H1 (cell line): ENCODE measurements around the gene MPPE1. TPM values are rescaled to one million over a fixed set of nuclear protein-coding genes. Genes with fewer than 3 reads are reported as not detected.
A peak's percentile ranks its signal among the peaks of the same experiment; 100 is the strongest.

Experiments used
- CTCF ChIA-PET: fragments of 300-600 bp; sonication (Branson Sonifier 250); formaldehyde crosslinking; loops from one replicate; lab custom pipeline; 2021; ENCODE audit not compliant: partially characterized antibody; lab: Charles Lee
- POLR2A ChIA-PET: fragments of 300-600 bp; sonication (Branson Sonifier 250); formaldehyde crosslinking; loops from one replicate; lab custom pipeline; 2021; ENCODE audit warnings: inconsistent platforms; ENCODE audit not compliant: partially characterized antibody; lab: Charles Lee
- DNase-seq, 2 experiments: peaks; one replicate each; pipeline versions ENCODE4 v3.0.0 to v3.0.0-alpha.2; 2010 to 2022; ENCODE audit warnings: low spot score in 2 of 2, low read depth in 1 of 2, mixed read lengths in 1 of 2
- FAIRE-seq: peaks from 2 replicates; lab custom pipeline; 2011; peaks lifted over from hg19 to GRCh38; lab: Jason Lieb, UNC
- H2AFZ ChIP-seq: 2 replicates; pipeline ENCODE4 v1.8.1; 2012; ENCODE audit warnings: low read length, inconsistent platforms
- H2AK5ac ChIP-seq: 2 replicates; pipeline ENCODE4 v1.6.1; 2013; ENCODE audit warnings: low read depth, low read length
- H2BK120ac ChIP-seq: replicated peaks from 2 replicates; pipeline ENCODE3; 2013; ENCODE audit warnings: low read depth, low read length, inconsistent platforms
- H2BK12ac ChIP-seq: 2 replicates; pipeline ENCODE4 v1.6.1; 2013; ENCODE audit warnings: low read depth, low read length
- H2BK15ac ChIP-seq: 2 replicates; pipeline ENCODE4 v1.6.1; 2013; ENCODE audit warnings: low read length
- H2BK20ac ChIP-seq: 2 replicates; pipeline ENCODE4 v1.6.1; 2013; ENCODE audit warnings: low read length
- H2BK5ac ChIP-seq: 2 replicates; pipeline ENCODE4 v1.6.1; 2013; ENCODE audit warnings: low read depth, low read length
- H3K14ac ChIP-seq: 2 replicates; pipeline ENCODE4 v1.6.1; 2013; ENCODE audit warnings: inconsistent platforms; ENCODE audit not compliant: insufficient read length
- H3K18ac ChIP-seq: 2 replicates; pipeline ENCODE4 v1.6.1; 2013; ENCODE audit warnings: low read length; ENCODE audit errors: extremely low read depth
- H3K23ac ChIP-seq: 2 replicates; pipeline ENCODE4 v1.6.1; 2013; ENCODE audit warnings: inconsistent platforms; ENCODE audit not compliant: insufficient read length
- H3K23me2 ChIP-seq: 2 replicates; pipeline ENCODE4 v1.6.1; 2013; ENCODE audit warnings: low read depth, low read length
- H3K27ac ChIP-seq: 2 replicates; pipeline ENCODE4 v1.6.1; 2011; ENCODE audit warnings: low read depth, low read length, inconsistent platforms
- H3K27me3 ChIP-seq, 4 experiments: replicated peaks in 1 of 4; 1 replicate in 1 of 4; 2 replicates in 3 of 4; pipeline versions ENCODE4 v1.6.1 to v1.8.1; 2011 to 2013; ENCODE audit warnings: low read length in 3 of 4, mild to moderate bottlenecking in 3 of 4, inconsistent platforms in 2 of 4, mixed read lengths in 2 of 4, moderate library complexity in 1 of 4; ENCODE audit not compliant: control insufficient read depth in 3 of 4, insufficient read depth in 3 of 4; ENCODE audit errors: extremely low read depth in 1 of 4
- H3K36me3 ChIP-seq, 4 experiments: 2 replicates each; pipeline versions ENCODE4 v1.6.1 to v1.8.1; 2011 to 2013; ENCODE audit warnings: mild to moderate bottlenecking in 4 of 4, low read length in 3 of 4, moderate library complexity in 2 of 4, control low read depth in 1 of 4, inconsistent platforms in 1 of 4; ENCODE audit not compliant: insufficient read depth in 4 of 4, control insufficient read depth in 2 of 4
- H3K4ac ChIP-seq: replicated peaks from 2 replicates; pipeline ENCODE3; 2013; ENCODE audit warnings: low read length, low read depth, mixed read lengths, inconsistent platforms; ENCODE audit not compliant: insufficient read length
- H3K4me1 ChIP-seq, 4 experiments: replicated peaks in 1 of 4; 1 replicate in 1 of 4; 2 replicates in 3 of 4; pipeline versions ENCODE4 v1.6.1 to v1.8.1; 2011 to 2013; ENCODE audit warnings: low read length in 3 of 4, inconsistent platforms in 2 of 4, mixed read lengths in 1 of 4; ENCODE audit not compliant: insufficient read depth in 4 of 4, control insufficient read depth in 3 of 4
- H3K4me2 ChIP-seq, 2 experiments: 2 replicates each; pipeline versions ENCODE4 v1.6.1 to v1.8.1; 2011 to 2013; ENCODE audit warnings: low read depth in 2 of 2, low read length in 2 of 2, control low read depth in 1 of 2, inconsistent platforms in 1 of 2, mild to moderate bottlenecking in 1 of 2; ENCODE audit not compliant: insufficient read depth in 1 of 2
- H3K4me3 ChIP-seq, 4 experiments: fragments of 200-600, 300-600 bp in 1 of 4; sonication (generic), shearing (Covaris generic), sonication (Bioruptor Twin) in 1 of 4; 2 replicates each; pipeline versions ENCODE4 v1.5.1 to v1.8.1; 2011 to 2016; ENCODE audit warnings: low read length in 4 of 4, low read depth in 3 of 4, control low read depth in 2 of 4, inconsistent platforms in 2 of 4, mild to moderate bottlenecking in 2 of 4, mixed read lengths in 1 of 4, moderate library complexity in 1 of 4; ENCODE audit not compliant: insufficient read depth in 2 of 4; ENCODE audit errors: extremely low read depth in 1 of 4
- H3K56ac ChIP-seq: replicated peaks from 2 replicates; pipeline ENCODE3; 2013; ENCODE audit warnings: low read depth, mild to moderate bottlenecking, mixed read lengths, low read length, inconsistent platforms; ENCODE audit not compliant: insufficient read length
- H3K79me1 ChIP-seq: 2 replicates; pipeline ENCODE4 v1.6.1; 2013; ENCODE audit warnings: low read depth, low read length, control low read depth
- H3K79me2 ChIP-seq, 2 experiments: 2 replicates each; pipeline versions ENCODE4 v1.6.1 to v1.8.1; 2012 to 2013; ENCODE audit warnings: low read length in 2 of 2, mild to moderate bottlenecking in 2 of 2, inconsistent platforms in 1 of 2; ENCODE audit not compliant: insufficient read depth in 2 of 2, control insufficient read depth in 1 of 2
- H3K9ac ChIP-seq, 4 experiments: replicated peaks in 1 of 4; 1 replicate in 1 of 4; 2 replicates in 3 of 4; pipeline versions ENCODE4 v1.6.1 to v1.8.1; 2011 to 2013; ENCODE audit warnings: low read depth in 3 of 4, low read length in 3 of 4, control low read depth in 2 of 4, mild to moderate bottlenecking in 2 of 4, moderate library complexity in 2 of 4, inconsistent platforms in 1 of 4; ENCODE audit errors: extremely low read depth in 1 of 4
- H3K9me3 ChIP-seq, 2 experiments: 2 replicates each; pipeline versions ENCODE4 v1.6.1 to v1.8.1; 2012 to 2013; ENCODE audit warnings: mild to moderate bottlenecking in 2 of 2, moderate library complexity in 2 of 2, control low read depth in 1 of 2, inconsistent platforms in 1 of 2, low read depth in 1 of 2, low read length in 1 of 2, mixed read lengths in 1 of 2; ENCODE audit not compliant: insufficient read depth in 2 of 2
- H4K20me1 ChIP-seq, 2 experiments: replicated peaks in 1 of 2; 2 replicates each; pipeline versions ENCODE3 to v1.8.1; 2011 to 2013; ENCODE audit warnings: inconsistent platforms in 2 of 2, low read length in 2 of 2, mild to moderate bottlenecking in 1 of 2; ENCODE audit not compliant: insufficient read depth in 2 of 2, control insufficient read depth in 1 of 2
- H4K5ac ChIP-seq: 2 replicates; pipeline ENCODE4 v1.6.1; 2013; ENCODE audit warnings: low read length, low read depth, mixed read lengths, inconsistent platforms; ENCODE audit not compliant: insufficient read length
- H4K8ac ChIP-seq: 2 replicates; pipeline ENCODE4 v1.8.0; 2013; ENCODE audit warnings: mild to moderate bottlenecking, moderate library complexity, low read length, inconsistent platforms; ENCODE audit not compliant: insufficient read depth; ENCODE audit errors: extremely low read depth
- H4K91ac ChIP-seq: replicated peaks from 2 replicates; pipeline ENCODE3; 2013; ENCODE audit warnings: low read length, mixed read lengths, inconsistent platforms; ENCODE audit not compliant: insufficient read length
- CEBPB ChIP-seq: IDR thresholded peaks from 2 replicates; pipeline ENCODE4 v1.6.1; 2012; ENCODE audit warnings: low read depth, low read length
- KDM4A ChIP-seq: IDR thresholded peaks from one replicate; pipeline ENCODE4 v1.7.1; 2012; ENCODE audit warnings: low read depth, mild to moderate bottlenecking, moderate library complexity, low read length, inconsistent platforms; ENCODE audit not compliant: severe bottlenecking
- PHF8 ChIP-seq: fragments of 200-600 bp; sonication (generic); conservative IDR thresholded peaks from 2 replicates; pipeline ENCODE4 v1.7.1; 2012; ENCODE audit warnings: low read depth, mild to moderate bottlenecking, inconsistent platforms, low read length, moderate library complexity
- POLR2A ChIP-seq, 2 experiments: IDR thresholded peaks; 1 replicate in 1 of 2; 2 replicates in 1 of 2; pipeline ENCODE4 v1.6.1; 2011; ENCODE audit warnings: low read depth in 2 of 2, low read length in 2 of 2, mild to moderate bottlenecking in 2 of 2; ENCODE audit errors: control extremely low read depth in 1 of 2
- SP2 ChIP-seq: IDR thresholded peaks from 2 replicates; pipeline ENCODE4 v1.6.1; 2012; ENCODE audit warnings: mild to moderate bottlenecking, low read length, inconsistent platforms
- SP4 ChIP-seq: IDR thresholded peaks from 2 replicates; pipeline ENCODE4 v1.6.1; 2012; ENCODE audit warnings: low read length, inconsistent platforms
- SRF ChIP-seq: IDR thresholded peaks from 2 replicates; pipeline ENCODE4 v1.6.1; 2011; ENCODE audit warnings: mild to moderate bottlenecking, low read depth, low read length, moderate library complexity
- TBP ChIP-seq: IDR thresholded peaks from 2 replicates; pipeline ENCODE4 v1.6.1; 2011; ENCODE audit warnings: low read depth, low read length, improper control_type of control experiment
- TEAD4 ChIP-seq: IDR thresholded peaks from 2 replicates; pipeline ENCODE4 v1.6.1; 2012; ENCODE audit warnings: low read depth, low read length, inconsistent platforms, mixed read lengths
- USF2 ChIP-seq: IDR thresholded peaks from 2 replicates; pipeline ENCODE4 v1.6.1; 2011; ENCODE audit warnings: low read length, improper control_type of control experiment
- YY1 ChIP-seq: IDR thresholded peaks from 2 replicates; pipeline ENCODE4 v1.6.1; 2011; ENCODE audit warnings: low read depth, mild to moderate bottlenecking, low read length
- WGBS, 2 experiments: shearing (Covaris generic) in 1 of 2; methylation state at CpG; one replicate each; pipeline versions ENCODE4 v1.1.6 to v1.1.7; 2013 to 2015; ENCODE audit warnings: low lambda C conversion rate in 2 of 2, mixed read lengths in 2 of 2, inconsistent platforms in 1 of 2, low coverage in 1 of 2, missing lambda C conversion rate in 1 of 2; ENCODE audit not compliant: insufficient replicate concordance in 2 of 2, insufficient coverage in 1 of 2, insufficient read length in 1 of 2; ENCODE audit errors: extremely low coverage in 1 of 2, missing lambda C conversion rate in 1 of 2; 5-methylcytosine and 5-hydroxymethylcytosine counted together
- polyA plus RNA-seq, 7 experiments: library from polyadenylated mRNA; depleted of rRNA in 3 of 7; stranded (reverse) in 5 of 7; unstranded in 2 of 7; fragments of >200 nt in 5 of 7; fragments of 200-250 nt in 2 of 7; gene quantifications; 1 replicate in 5 of 7; 2 replicates in 1 of 7; 4 replicates in 1 of 7; pipeline versions ENCODE4 v1.2.1 to v1.2.3, GENCODE V29; 2011 to 2013; ENCODE audit warnings: missing spikeins in 2 of 7, mixed read lengths in 2 of 7
- total RNA-seq: library from RNA; stranded (reverse); fragmentation: NEBNext Ultra II Directional; extraction: Animal tissue kit (Norgen Biotek cat#: 25700); gene quantifications from 2 replicates; pipeline ENCODE4 v1.2.1, GENCODE V29; 2021

MPPE1 gene
- total and polyA plus RNA-seq, 2 of the 8 experiments (the other 6 are each of a cell fraction or from before 2014, with no cell fraction given): 13.7 to 20.9 TPM

- Histone ChIP-seq H2BK15ac (no peak overlapping the region), H4K8ac (peak overlapping the region; percentile 84), H2BK20ac (no peak overlapping the region), H3K9ac (peak overlapping the region in 3 of 4 experiments; percentile 6 to 57 (median 40); a peak in 4 of 7 replicates), H3K79me1 (no peaks in the 10 kb centered on the region), H3K23ac (no peak overlapping the region), H2BK120ac (no peak overlapping the region), H3K23me2 (no peaks in the 10 kb centered on the region), H3K36me3 (no peaks in the 10 kb centered on the region), H3K4me3 (peak overlapping the region; percentile 39 to 69 (median 52)), H4K5ac (peak overlapping the region; percentile 44), H4K20me1 (no peaks in the 10 kb centered on the region), H3K4me2 (peak overlapping the region; percentile 55 to 58), H4K91ac (peak overlapping the region; percentile 49), H2BK12ac (peak overlapping the region; percentile 4), H3K18ac (peak overlapping the region; percentile 89), H3K4ac (no peak overlapping the region), H3K56ac (peak overlapping the region; percentile 36), H3K27ac (peak overlapping the region; percentile 62; the same call in 1 of the 2 replicates), H2AFZ (peak overlapping the region; percentile 47; the same call in 1 of the 2 replicates), H3K9me3 (no peaks in the 10 kb centered on the region), H2BK5ac (peak overlapping the region; percentile 81), H3K4me1 (peaks cover 3 to 11% (median 7%) of the 10 kb centered on the region in 4 experiments), H3K27me3 (no peaks in the 10 kb centered on the region), H2AK5ac (no peak overlapping the region), H3K79me2 (no peaks in the 10 kb centered on the region), H3K14ac (no peak overlapping the region)
- ChIA-PET CTCF (interaction anchor here (1.0 to 22.3 kb wide), 8 partner anchors 12 to 91 kb away, joined by 3 to 471 read pairs (median 6); no protein-coding TSS in a partner anchor), POLR2A (interaction anchor here (0.6 to 5.7 kb wide), 13 partner anchors 8 to 1449 kb away, joined by 3 to 29 read pairs (median 4); partner anchors contain the start of gene IMPA2)
- WGBS, 2 experiments: 5% methylated on average over 50 of the region's 55 CpGs; no CpG with 5 or more reads in 1 of the 2 experiments
- DNase-seq (peak; percentile 73 to 83), FAIRE-seq (no peak)
- peak in 1 of 2 experiments; percentile 61; a peak in 2 of 3 replicates for TF ChIP-seq POLR2A (IDR thresholded peaks at IDR 0.05; ENCODE audit: control extremely low read depth in 1 of 2, low read depth in 2 of 2, low read length in 2 of 2)
- no peak for TF ChIP-seq SP2
- TF ChIP-seq TEAD4: no peak
- TF ChIP-seq PHF8: 0 out of 2 replicates have a peak, but pooled peaks have one; percentile 61
- no peak for TF ChIP-seq TBP
- no peak for TF ChIP-seq SP4
- TF ChIP-seq CEBPB: no peak
- TF ChIP-seq KDM4A: peak; percentile 81
- peak; percentile 81 for TF ChIP-seq YY1
- no peak for TF ChIP-seq USF2
- TF ChIP-seq SRF: no peak
These were observed 39.4 kb upstream of the MPPE1 start for GRCh38 chr18:11947214-11948191.
